SU-DHL-6 (cell line): ENCODE measurements around the gene EEF2K.

ENCODE experiments used
- CTCF ChIP-seq: fragments of 200-600 bp; sonication (generic); IDR thresholded peaks from one replicate; pipeline ENCODE4 v1.5.1; 2017; ENCODE audit warnings: antibody characterized with exemption, mild to moderate bottlenecking, low read length, moderate library complexity; ENCODE audit not compliant: insufficient read depth, poor library complexity, severe bottlenecking
- EZH2phosphoT487 ChIP-seq: fragments of 200-600 bp; sonication (generic), shearing (Covaris generic); conservative IDR thresholded peaks from 2 replicates; pipeline ENCODE4 v1.6.1; 2018; ENCODE audit warnings: mild to moderate bottlenecking, antibody characterized with exemption, low read length, moderate library complexity, mixed read lengths

DNA sequence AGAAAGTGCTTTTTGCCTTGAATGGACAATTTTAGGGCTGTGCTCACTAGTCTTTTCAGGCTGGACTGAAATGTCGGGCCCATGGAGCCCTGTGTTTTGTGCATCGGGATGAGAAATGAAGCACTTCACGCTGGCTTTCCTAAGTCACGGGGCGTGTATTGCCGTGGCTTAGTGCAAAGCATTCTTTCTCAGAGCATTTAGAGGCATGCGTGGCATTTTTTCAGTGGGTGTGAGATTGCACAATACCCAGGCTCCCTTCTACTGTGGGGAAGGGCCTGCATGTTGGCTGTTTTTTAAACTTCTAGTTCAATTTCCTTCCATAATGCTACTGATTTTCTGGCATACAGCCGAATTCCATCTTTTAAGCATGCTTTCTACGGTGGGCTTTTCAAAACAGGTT is 78.6 kb downstream of the EEF2K start:
- TF ChIP-seq CTCF, result no peak
- TF ChIP-seq EZH2phosphoT487, result no peak
